Measurements from ENCODE around the gene KRT1. TPM values are rescaled to one million over a fixed set of nuclear protein-coding genes. Genes with fewer than 3 reads are reported as not detected.

KRT1 gene
- polyA plus RNA-seq, 1 of the 3 experiments (the other 2 are of a cell fraction) = not detected

- TF ChIP-seq FOXM1 (IDR thresholded peaks at IDR 0.05; ENCODE audit: low read depth) (no peak), TCF12 (IDR thresholded peaks at IDR 0.05) (no peak), USF1 (IDR thresholded peaks at IDR 0.05; ENCODE audit: borderline replicate concordance, low read depth) (no peak), REST (IDR thresholded peaks at IDR 0.05; ENCODE audit: low read depth, low read length) (no peak), FOSL2 (IDR thresholded peaks at IDR 0.05; ENCODE audit: borderline replicate concordance, low read depth) (no peak), RAD21 (IDR thresholded peaks at IDR 0.05; ENCODE audit: low read length) (no peak), POLR2AphosphoS5 (IDR thresholded peaks at IDR 0.05; ENCODE audit: low read depth, low read length) (no peak), MAX (IDR thresholded peaks at IDR 0.05; ENCODE audit: low read depth) (no peak), RCOR1 (IDR thresholded peaks at IDR 0.05; ENCODE audit: low read length) (no peak), RXRA (IDR thresholded peaks at IDR 0.05; ENCODE audit: borderline replicate concordance, low read depth) (no peak)
Observed at GRCh38 chr12:52628111-52628507, 52.1 kb downstream of the KRT1 start (continued).

- no peaks in the 10 kb centered on the region for H3K4me1 ChIP-seq (ENCODE audit: control insufficient read depth in 1 of 2, insufficient read depth in 2 of 2, low read depth in 1 of 2, low read length in 1 of 2)
- H4K20me1 ChIP-seq (ENCODE audit: insufficient read depth) = no peaks in the 10 kb centered on the region
- ChIA-PET CTCF (no interaction called here), POLR2A (no interaction called here)
- H3K4me3 ChIP-seq (ENCODE audit: low read depth in 2 of 2, low read length in 1 of 2) = no peak overlapping the region
- H3K4me2 ChIP-seq = no peak overlapping the region
- H3K9ac ChIP-seq = no peak overlapping the region
- H3F3A ChIP-seq (replicated peaks; ENCODE audit: insufficient read depth) = no peaks in the 10 kb centered on the region
- 5% methylated on average over 2 of the region's 2 CpGs for WGBS (ENCODE audit: low lambda C conversion rate)
- DNase-seq = no peak
- no peaks in the 10 kb centered on the region for H3K9me2 ChIP-seq
- TF ChIP-seq IRF3 (IDR thresholded peaks at IDR 0.05; ENCODE audit: low read depth, low read length) = no peak
- no peak for TF ChIP-seq FOSL2 (IDR thresholded peaks at IDR 0.05; ENCODE audit: borderline replicate concordance, low read depth)
- TF ChIP-seq ELF1 (IDR thresholded peaks at IDR 0.05) = no peak
- TF ChIP-seq SIN3A (IDR thresholded peaks at IDR 0.05; ENCODE audit: borderline replicate concordance, low read depth, low read length) = no peak
- no peak for TF ChIP-seq USF1 (IDR thresholded peaks at IDR 0.05; ENCODE audit: borderline replicate concordance, low read depth)
- H3K79me2 ChIP-seq (ENCODE audit: insufficient read depth) = no peaks in the 10 kb centered on the region
- no peak overlapping the region for H3K27ac ChIP-seq (ENCODE audit: low read depth in 2 of 2, low read length in 1 of 2)
- no peaks in the 10 kb centered on the region for H3K36me3 ChIP-seq (replicated peaks in 1 of 2; ENCODE audit: control insufficient read depth in 1 of 2, insufficient read depth in 2 of 2, low read length in 1 of 2)
- no peak overlapping the region for H2AFZ ChIP-seq (ENCODE audit: low read depth)
- peaks cover 11% of the 10 kb centered on the region; the same call in 1 of the 2 replicates for H3K27me3 ChIP-seq (ENCODE audit: insufficient read depth)
- H3K9me3 ChIP-seq = no peaks in the 10 kb centered on the region
Observed at GRCh38 chr12:52627395-52628110, 52.7 kb downstream of the KRT1 start.

Other genes starting within 250 kb of the KRT1 start
- not detected in 2 replicates for gene KRT75, start 246.0 kb downstream of the KRT1 start, polyA plus RNA-seq (2012; rRNA removed)
- gene KRT6B, start 228.3 kb downstream of the KRT1 start, polyA plus RNA-seq (2012; rRNA removed) = not detected in 2 replicates
- gene KRT6C, start 206.6 kb downstream of the KRT1 start, polyA plus RNA-seq (2012; rRNA removed) = not detected in 2 replicates
- gene KRT6A, start 187.2 kb downstream of the KRT1 start, polyA plus RNA-seq (2012; rRNA removed) = not detected in 2 replicates
- not detected in 2 replicates for gene KRT5, start 160.0 kb downstream of the KRT1 start, polyA plus RNA-seq (2012; rRNA removed)
- not detected in 2 replicates for gene KRT71, start 127.3 kb downstream of the KRT1 start, polyA plus RNA-seq (2012; rRNA removed)
- gene KRT74, start 106.6 kb downstream of the KRT1 start, polyA plus RNA-seq (2012; rRNA removed) = not detected in 2 replicates
- not detected in 2 replicates for gene KRT72, start 78.9 kb downstream of the KRT1 start, polyA plus RNA-seq (2012; rRNA removed)
- gene KRT73, start 61.8 kb downstream of the KRT1 start, polyA plus RNA-seq (2012; rRNA removed) = not detected in 2 replicates
- not detected in 2 replicates for gene KRT2, start 28.2 kb downstream of the KRT1 start, polyA plus RNA-seq (2012; rRNA removed)
- not detected in 2 replicates for gene KRT77, start 23.1 kb upstream of the KRT1 start, polyA plus RNA-seq (2012; rRNA removed)
- gene KRT76, start 96.9 kb upstream of the KRT1 start, polyA plus RNA-seq (2012; rRNA removed) = not detected in 2 replicates
- gene KRT3, start 115.7 kb upstream of the KRT1 start, polyA plus RNA-seq (2012; rRNA removed) = not detected in 2 replicates
- gene KRT4, start 133.7 kb upstream of the KRT1 start, polyA plus RNA-seq (2012; rRNA removed) = not detected in 2 replicates
- gene KRT79, start 153.9 kb upstream of the KRT1 start, polyA plus RNA-seq (2012; rRNA removed) = not detected in 2 replicates
- gene KRT78, start 168.6 kb upstream of the KRT1 start, polyA plus RNA-seq (2012; rRNA removed) = not detected in 2 replicates
- 47.7 and 49.4 TPM in 2 replicates for gene KRT8, start 224.7 kb upstream of the KRT1 start, polyA plus RNA-seq (2012; rRNA removed)